SJCRH30 (cell line): ENCODE data around the gene STX18. TPM values are rescaled to one million over a fixed set of nuclear protein-coding genes. Genes with fewer than 3 reads are reported as not detected.
"Not testable (repeated sequence)": the region's sequence is repeated elsewhere in the genome, so short reads cannot be mapped to it uniquely, and the experiment has no call there.

ENCODE experiments used
- DNase-seq, 2 experiments: peaks; one replicate each; pipeline ENCODE4 v3.0.0-alpha.2; 2015 to 2020
- H3K27ac ChIP-seq: fragments of 250-450 bp; sonication (Bioruptor Pico); 2 replicates; pipeline ENCODE4 v1.5.1; 2020; ENCODE audit warnings: mild to moderate bottlenecking, moderate library complexity
- H3K27me3 ChIP-seq: fragments of 250-450 bp; sonication (Bioruptor Pico); 2 replicates; pipeline ENCODE4 v1.5.1; 2020; ENCODE audit warnings: mild to moderate bottlenecking, moderate library complexity
- H3K36me3 ChIP-seq: fragments of 250-450 bp; sonication (Bioruptor Pico); 2 replicates; pipeline ENCODE4 v1.5.1; 2020; ENCODE audit warnings: mild to moderate bottlenecking, moderate library complexity
- H3K4me1 ChIP-seq: fragments of 250-450 bp; sonication (Bioruptor Pico); 2 replicates; pipeline ENCODE4 v1.5.1; 2020; ENCODE audit warnings: mild to moderate bottlenecking, moderate library complexity
- H3K4me3 ChIP-seq: fragments of 250-450 bp; sonication (Bioruptor Pico); 2 replicates; pipeline ENCODE4 v1.5.1; 2020; ENCODE audit warnings: mild to moderate bottlenecking, moderate library complexity
- H3K9me3 ChIP-seq: fragments of 250-450 bp; sonication (Bioruptor Pico); replicated peaks from 2 replicates; pipeline ENCODE4 v1.5.1; 2020; ENCODE audit warnings: mild to moderate bottlenecking, moderate library complexity
- total RNA-seq: library from RNA; depleted of rRNA; stranded (reverse); fragments of >200 nt; shearing (Covaris generic); gene quantifications from 2 replicates; pipeline ENCODE4 v1.2.3, GENCODE V29; 2014

The STX18 gene
- total RNA-seq, 1 experiment from 2014 or later: 29.3 TPM

- Histone ChIP-seq H3K9me3 (no peaks in the 10 kb centered on the region), H3K27me3 (no peaks in the 10 kb centered on the region), H3K36me3 (no peaks in the 10 kb centered on the region), H3K27ac (no peak overlapping the region), H3K4me3 (no peak overlapping the region), H3K4me1 (peaks cover 6% of the 10 kb centered on the region)
- DNase-seq: no peak
Observed at GRCh38 chr4:4568806-4569427, 27.1 kb upstream of the STX18 start.

GRCh38 chr4:4566359-4566758, 24.5 kb upstream of the STX18 start:
- not testable (repeated sequence) for H3K27ac ChIP-seq, DNase-seq, H3K4me3 ChIP-seq, H3K27me3 ChIP-seq, H3K36me3 ChIP-seq, H3K9me3 ChIP-seq, H3K4me1 ChIP-seq

GRCh38 chr4:4564522-4564921, 22.7 kb upstream of the STX18 start:
- no peaks in the 10 kb centered on the region for H3K27me3 ChIP-seq
- H3K27ac ChIP-seq: no peak overlapping the region
- no peaks in the 10 kb centered on the region; the same call in 1 of the 2 replicates for H3K4me1 ChIP-seq
- no peak overlapping the region for H3K4me3 ChIP-seq
- DNase-seq: no peak
- H3K9me3 ChIP-seq: no peaks in the 10 kb centered on the region
- H3K36me3 ChIP-seq: no peaks in the 10 kb centered on the region

- H3K9me3 ChIP-seq: no peaks in the 10 kb centered on the region
- no peak overlapping the region for H3K4me3 ChIP-seq
- DNase-seq: no peak
- H3K27me3 ChIP-seq: no peaks in the 10 kb centered on the region
- H3K36me3 ChIP-seq: no peaks in the 10 kb centered on the region
- no peak overlapping the region for H3K27ac ChIP-seq
- peaks cover 8% of the 10 kb centered on the region for H3K4me1 ChIP-seq
Observed at GRCh38 chr4:4560642-4561041, 18.8 kb upstream of the STX18 start.

GRCh38 chr4:4560136-4560535, 18.3 kb upstream of the STX18 start:
- no peak for DNase-seq
- Histone ChIP-seq H3K36me3 (no peaks in the 10 kb centered on the region), H3K4me1 (peaks cover 13% of the 10 kb centered on the region), H3K4me3 (no peak overlapping the region), H3K27me3 (no peaks in the 10 kb centered on the region), H3K27ac (no peak overlapping the region), H3K9me3 (no peaks in the 10 kb centered on the region)

GRCh38 chr4:4559596-4559995, 17.7 kb upstream of the STX18 start:
- DNase-seq: no peak
- H3K27ac ChIP-seq: no peak overlapping the region
- peaks cover 16% of the 10 kb centered on the region for H3K4me1 ChIP-seq
- no peaks in the 10 kb centered on the region for H3K27me3 ChIP-seq
- H3K36me3 ChIP-seq: no peaks in the 10 kb centered on the region
- H3K9me3 ChIP-seq: no peaks in the 10 kb centered on the region
- H3K4me3 ChIP-seq: no peak overlapping the region

GRCh38 chr4:4558881-4559280, 17.0 kb upstream of the STX18 start:
- H3K4me1 ChIP-seq: peaks cover 16% of the 10 kb centered on the region
- no peaks in the 10 kb centered on the region for H3K27me3 ChIP-seq
- no peak for DNase-seq
- H3K9me3 ChIP-seq: no peaks in the 10 kb centered on the region
- no peak overlapping the region for H3K4me3 ChIP-seq
- H3K27ac ChIP-seq: no peak overlapping the region
- H3K36me3 ChIP-seq: no peaks in the 10 kb centered on the region

- Histone ChIP-seq H3K27ac (no peak overlapping the region; the same call in 1 of the 2 replicates), H3K36me3 (no peaks in the 10 kb centered on the region), H3K4me3 (no peak overlapping the region), H3K27me3 (no peaks in the 10 kb centered on the region), H3K4me1 (peaks cover 16% of the 10 kb centered on the region), H3K9me3 (no peaks in the 10 kb centered on the region)
- peak in 1 of 2 experiments; percentile 7 for DNase-seq
Observed at GRCh38 chr4:4555916-4556315, 14.1 kb upstream of the STX18 start.

GRCh38 chr4:4554234-4554633, 12.4 kb upstream of the STX18 start:
- H3K4me1 ChIP-seq: peaks cover 16% of the 10 kb centered on the region
- DNase-seq: no peak
- no peaks in the 10 kb centered on the region for H3K27me3 ChIP-seq
- no peaks in the 10 kb centered on the region for H3K36me3 ChIP-seq
- no peaks in the 10 kb centered on the region for H3K9me3 ChIP-seq
- no peak overlapping the region for H3K4me3 ChIP-seq
- no peak overlapping the region for H3K27ac ChIP-seq

GRCh38 chr4:4552042-4552441, 10.2 kb upstream of the STX18 start:
- not testable (repeated sequence) for H3K27me3 ChIP-seq, H3K9me3 ChIP-seq, H3K27ac ChIP-seq, H3K4me3 ChIP-seq, DNase-seq, H3K36me3 ChIP-seq
- H3K4me1 ChIP-seq: peaks cover 16% of the 10 kb centered on the region

GRCh38 chr4:4550161-4550560, 8.3 kb upstream of the STX18 start:
- not testable (repeated sequence) for H3K27ac ChIP-seq, H3K36me3 ChIP-seq, H3K4me3 ChIP-seq, H3K4me1 ChIP-seq, DNase-seq, H3K9me3 ChIP-seq, H3K27me3 ChIP-seq

GRCh38 chr4:4549534-4549933, 7.7 kb upstream of the STX18 start:
- H3K27ac ChIP-seq: no peak overlapping the region
- H3K4me3 ChIP-seq: no peak overlapping the region
- DNase-seq: no peak
- no peaks in the 10 kb centered on the region for H3K4me1 ChIP-seq
- H3K36me3 ChIP-seq: no peaks in the 10 kb centered on the region
- H3K27me3 ChIP-seq: no peaks in the 10 kb centered on the region
- H3K9me3 ChIP-seq: no peaks in the 10 kb centered on the region

GRCh38 chr4:4542774-4543485, 1.1 kb upstream of the STX18 start:
- Histone ChIP-seq H3K27me3 (no peaks in the 10 kb centered on the region), H3K4me1 (peaks cover 8% of the 10 kb centered on the region; the same call in 1 of the 2 replicates), H3K36me3 (no peaks in the 10 kb centered on the region), H3K27ac (no peak overlapping the region), H3K4me3 (peak overlapping the region; percentile 93), H3K9me3 (no peaks in the 10 kb centered on the region)
- DNase-seq: peak in 1 of 2 experiments; percentile 28

GRCh38 chr4:4541040-4541631, 712 bp downstream of the STX18 start:
- H3K27me3 ChIP-seq: no peaks in the 10 kb centered on the region
- peaks cover 8% of the 10 kb centered on the region; the same call in 1 of the 2 replicates for H3K4me1 ChIP-seq
- H3K36me3 ChIP-seq: no peaks in the 10 kb centered on the region
- H3K27ac ChIP-seq: peak overlapping the region; percentile 64
- no peaks in the 10 kb centered on the region for H3K9me3 ChIP-seq
- peak in 1 of 2 experiments; percentile 18 for DNase-seq
- H3K4me3 ChIP-seq: peak overlapping the region; percentile 93

GRCh38 chr4:4539481-4539880, 2.4 kb downstream of the STX18 start:
- no peak overlapping the region for H3K27ac ChIP-seq
- H3K9me3 ChIP-seq: no peaks in the 10 kb centered on the region
- H3K4me1 ChIP-seq: peaks cover 8% of the 10 kb centered on the region; the same call in 1 of the 2 replicates
- H3K27me3 ChIP-seq: no peaks in the 10 kb centered on the region
- H3K4me3 ChIP-seq: no peak overlapping the region
- no peaks in the 10 kb centered on the region for H3K36me3 ChIP-seq
- no peak for DNase-seq
